Activated CD8-positive, alpha-beta memory T cell treated with anti-CD3 and anti-CD28 coated beads for 4 hours (primary cell): Measurements from ENCODE around the gene PDGFRA.

ENCODE experiments used
- DNase-seq, 2 donors: peaks; one replicate each; pipeline ENCODE4 v3.0.0-alpha.2; 2020; ENCODE audit warnings: low read depth in 2 of 2

Gene PDGFRA

DNA sequence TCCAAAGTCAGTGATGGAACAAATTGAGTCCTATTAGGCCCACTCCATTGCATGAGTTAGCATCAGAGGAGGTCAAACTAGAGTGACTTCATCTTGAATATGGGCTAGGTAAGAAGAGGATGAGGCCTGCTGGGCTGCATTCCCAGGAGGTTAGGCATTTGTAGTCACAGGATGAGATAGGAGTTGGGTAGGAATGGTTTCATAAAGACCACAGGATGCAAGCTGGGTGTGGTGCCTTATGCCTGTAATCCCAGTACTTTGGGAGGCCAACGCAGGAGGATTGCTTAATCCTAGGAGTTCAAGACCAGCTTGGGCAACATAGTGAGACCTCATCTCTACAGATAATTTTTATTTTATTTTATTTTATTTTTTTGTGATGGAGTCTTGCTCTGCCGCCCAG is 26.8 kb downstream of the PDGFRA start:
- DNase-seq, result no peak

DNA sequence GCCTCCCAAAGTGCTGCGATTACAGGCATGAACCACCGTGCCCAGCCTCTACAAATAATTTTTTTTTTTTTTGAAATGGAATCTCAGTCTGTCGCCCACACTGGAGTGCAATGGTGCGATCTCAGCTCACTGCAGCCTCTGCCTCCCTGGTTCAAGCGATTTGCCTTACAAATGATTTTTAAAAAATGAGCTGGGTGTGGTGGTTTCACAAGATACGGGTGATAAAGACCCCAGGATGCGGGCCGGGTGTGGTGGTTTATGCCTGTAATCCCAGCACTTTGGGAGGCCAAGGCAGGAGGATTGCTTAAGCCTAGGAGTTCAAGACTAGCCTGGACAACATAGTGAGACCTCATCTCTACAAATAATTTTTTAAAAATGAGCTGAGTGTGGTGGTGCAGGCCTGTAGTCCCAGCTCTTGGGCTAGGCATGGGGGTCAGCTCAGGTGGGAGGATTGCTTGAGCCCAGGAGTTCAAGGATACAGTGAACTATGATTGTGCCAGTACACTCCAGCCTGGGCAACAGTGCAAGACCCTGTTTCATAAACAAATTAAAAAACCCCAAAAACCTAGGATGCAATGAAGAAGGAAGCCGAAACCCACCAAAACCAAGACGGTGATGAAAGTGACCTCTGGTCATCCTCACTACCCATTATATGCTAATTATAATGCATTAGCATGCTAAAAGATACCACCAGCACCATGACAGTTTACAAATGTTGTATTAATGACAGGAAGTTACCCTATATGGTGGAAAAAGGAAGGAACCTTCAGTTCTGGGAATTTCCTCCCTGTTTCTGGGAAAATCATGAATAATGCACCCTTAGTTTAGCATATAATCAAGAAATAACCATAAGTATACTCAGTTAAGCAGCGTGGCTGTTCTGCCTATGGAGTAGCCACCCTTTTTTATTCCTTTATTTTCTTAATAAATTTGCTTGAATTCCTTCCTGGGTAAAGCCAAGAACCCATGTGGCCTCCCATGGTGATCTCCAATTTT is 27.7 kb downstream of the PDGFRA start:
- DNase-seq, result no peak

DNA sequence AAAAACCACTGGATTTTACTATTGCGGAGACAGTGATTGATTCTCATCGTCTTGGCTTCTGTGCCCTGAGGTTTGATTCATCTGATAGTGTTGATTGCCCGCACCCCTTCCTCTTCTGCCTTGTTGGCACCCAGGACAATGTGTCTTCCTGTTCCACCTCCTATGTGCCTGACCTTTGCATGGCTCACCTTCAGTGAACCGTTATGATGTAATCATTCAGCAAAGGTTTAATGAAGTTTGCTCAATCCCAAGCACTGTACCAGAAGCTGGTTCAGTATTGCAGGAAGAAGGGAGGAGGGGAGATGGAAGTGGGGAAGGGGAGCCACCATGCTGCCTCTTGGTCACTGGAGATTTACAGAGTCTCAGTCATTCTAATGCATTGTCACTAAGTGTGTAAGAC is 36.3 kb downstream of the PDGFRA start:
- no peak for DNase-seq

DNA sequence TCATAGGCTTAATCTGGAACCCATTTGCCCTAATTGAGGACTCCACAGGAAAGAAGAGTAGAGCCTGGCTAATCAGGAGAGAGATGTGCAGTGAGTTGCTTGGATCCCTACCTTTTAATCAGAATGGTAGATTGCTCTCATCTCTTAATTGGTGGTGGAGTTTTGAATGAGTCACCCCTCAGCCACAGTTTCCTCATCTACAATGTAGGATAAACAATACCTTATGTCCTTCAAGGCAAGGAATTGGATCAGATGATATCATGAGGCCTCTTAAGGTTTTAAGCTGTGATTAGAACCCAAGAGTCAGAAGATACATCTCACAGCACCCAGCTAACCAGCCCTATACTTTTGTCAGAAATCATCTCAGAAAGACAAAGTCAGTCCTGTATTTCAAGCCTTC is 39.1 kb downstream of the PDGFRA start:
- no peak for DNase-seq

DNA sequence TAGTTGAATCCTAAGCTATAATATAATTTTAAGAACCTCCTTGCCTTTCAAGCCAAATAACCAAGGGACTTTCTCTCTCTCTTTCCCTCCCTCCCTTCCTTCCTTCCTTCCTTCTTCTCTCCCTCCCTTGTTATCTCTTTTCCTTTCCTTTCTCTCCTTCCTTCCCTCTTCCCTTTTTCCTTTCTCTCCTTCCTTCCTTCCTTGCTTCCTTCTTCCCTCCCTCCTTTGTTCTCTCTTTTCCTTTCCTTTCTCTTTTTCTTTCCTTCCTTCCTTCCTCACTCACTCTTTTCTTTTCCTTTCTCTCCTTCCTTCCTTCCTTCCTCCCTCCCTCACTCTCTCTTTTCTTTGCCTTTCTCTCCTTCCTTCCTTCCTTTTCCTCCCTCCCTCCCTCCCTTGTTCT is 42.4 kb downstream of the PDGFRA start:
- DNase-seq, result no peak

DNA sequence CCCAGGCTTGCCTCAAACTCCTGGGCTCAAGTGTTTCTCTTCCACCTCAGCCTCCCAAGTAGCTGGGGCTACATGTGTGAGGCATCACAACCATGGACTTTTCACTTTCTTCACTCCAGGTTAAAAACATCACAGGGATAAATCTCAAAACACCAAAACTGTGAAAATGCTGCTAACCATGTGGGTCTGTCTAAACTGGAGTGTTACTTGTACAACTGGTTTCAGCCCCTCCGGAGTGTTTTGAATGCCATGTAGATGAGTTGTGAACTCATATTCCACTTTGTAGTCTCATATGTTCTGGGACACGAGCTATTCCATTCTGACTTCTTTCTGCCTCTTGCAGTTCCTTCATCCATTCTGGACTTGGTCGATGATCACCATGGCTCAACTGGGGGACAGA is 43.0 kb downstream of the PDGFRA start:
- DNase-seq, result no peak

DNA sequence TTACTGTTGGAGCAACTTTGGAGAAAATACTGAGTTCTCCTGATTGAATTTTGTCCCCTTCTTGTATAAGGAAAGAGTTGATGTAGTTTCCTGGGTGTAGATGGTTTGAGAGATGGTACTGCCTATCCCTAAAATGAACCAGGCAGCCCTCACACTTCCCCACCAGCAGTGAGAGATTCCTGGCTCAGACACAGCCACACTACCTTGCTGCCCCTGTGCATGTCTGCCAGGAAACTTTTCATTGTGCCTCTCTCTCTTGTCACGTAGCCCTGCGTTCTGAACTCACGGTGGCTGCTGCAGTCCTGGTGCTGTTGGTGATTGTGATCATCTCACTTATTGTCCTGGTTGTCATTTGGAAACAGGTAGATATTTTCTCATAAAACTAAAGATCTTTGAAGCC is 45.2 kb downstream of the PDGFRA start:
- DNase-seq, result no peak

DNA sequence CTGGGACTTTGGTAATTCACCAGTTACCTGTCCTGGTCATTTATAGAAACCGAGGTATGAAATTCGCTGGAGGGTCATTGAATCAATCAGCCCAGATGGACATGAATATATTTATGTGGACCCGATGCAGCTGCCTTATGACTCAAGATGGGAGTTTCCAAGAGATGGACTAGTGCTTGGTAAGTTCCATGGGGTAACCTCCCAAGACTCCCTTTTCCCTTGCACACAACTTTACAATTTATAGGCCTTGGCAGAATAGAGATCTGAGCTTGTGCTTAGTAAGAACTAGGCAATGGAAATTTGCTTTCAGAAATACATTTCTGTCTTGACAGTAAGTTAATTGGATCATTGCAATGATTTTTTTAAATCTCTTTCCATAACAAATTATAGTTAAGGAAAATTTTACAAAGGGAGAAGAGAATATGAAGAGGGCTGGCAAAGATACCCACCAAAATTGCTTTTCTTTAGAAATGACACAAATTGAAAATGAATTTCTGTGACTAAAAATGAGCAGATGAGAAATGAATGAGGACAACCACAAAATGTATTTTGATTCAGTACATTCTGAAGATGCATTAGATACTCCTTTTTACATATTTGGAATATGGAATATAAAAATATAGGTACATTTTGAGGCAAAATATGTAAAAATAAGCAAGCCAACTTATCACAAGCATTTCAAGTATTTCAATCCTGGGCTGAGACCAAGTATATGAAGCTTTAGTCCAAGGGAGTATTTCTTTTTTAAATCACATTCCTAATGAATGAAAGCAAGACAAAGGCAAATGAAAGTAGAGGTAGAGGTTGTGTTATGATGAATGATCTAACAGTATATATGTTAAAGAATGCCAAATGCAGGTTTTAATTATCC is 45.9 kb downstream of the PDGFRA start:
- DNase-seq, result no peak

DNA sequence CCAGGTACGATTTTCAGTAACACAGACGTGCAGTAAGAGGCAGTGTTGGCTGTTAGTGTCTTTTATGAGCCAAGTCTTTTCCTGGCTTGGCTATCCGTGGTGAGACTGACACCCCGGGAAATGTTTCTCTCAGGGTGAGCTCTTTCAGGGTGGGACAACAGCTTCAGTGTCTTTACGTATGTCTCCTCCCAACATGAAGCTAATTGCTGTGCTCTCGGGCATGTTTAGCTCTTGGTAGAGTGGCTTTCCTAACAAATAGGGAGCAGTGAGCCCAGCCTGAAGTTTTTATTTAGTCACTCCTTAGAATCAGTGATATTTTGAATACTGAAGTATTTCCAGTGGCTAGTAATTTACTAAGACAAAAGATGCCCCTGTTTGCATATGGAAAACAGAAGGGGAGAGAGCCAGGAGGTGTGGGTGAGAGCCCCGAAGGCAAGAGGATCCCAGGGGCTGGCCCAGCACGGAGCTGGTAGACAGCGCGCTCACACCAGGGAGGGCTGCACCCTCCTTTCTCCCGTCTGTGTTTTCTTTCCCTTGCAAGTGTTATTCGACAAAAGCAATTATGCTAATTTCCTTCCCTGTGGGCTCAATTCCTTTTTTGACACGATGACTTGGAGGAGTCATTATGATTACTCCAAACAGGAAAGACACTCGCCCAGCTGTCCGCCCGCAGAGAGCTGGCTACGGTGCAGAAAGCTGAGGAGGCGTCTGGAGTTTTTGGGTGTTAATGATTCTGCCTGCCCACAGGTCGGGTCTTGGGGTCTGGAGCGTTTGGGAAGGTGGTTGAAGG is 47.7 kb downstream of the PDGFRA start:
- no peak for DNase-seq

DNA sequence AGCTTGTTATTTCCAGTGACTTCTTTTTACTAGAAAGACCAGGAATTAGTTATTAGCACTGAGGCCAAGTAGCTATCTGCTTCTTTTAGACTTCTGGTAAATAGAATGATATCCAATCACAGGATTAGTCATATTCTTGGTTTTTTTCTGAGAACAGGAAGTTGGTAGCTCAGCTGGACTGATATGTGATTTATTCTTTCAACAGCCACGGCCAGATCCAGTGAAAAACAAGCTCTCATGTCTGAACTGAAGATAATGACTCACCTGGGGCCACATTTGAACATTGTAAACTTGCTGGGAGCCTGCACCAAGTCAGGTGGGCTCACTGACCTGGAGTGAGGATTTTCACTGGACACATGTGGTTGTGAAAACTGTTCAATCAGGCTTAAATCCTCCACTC is 48.6 kb downstream of the PDGFRA start:
- no peak for DNase-seq

DNA sequence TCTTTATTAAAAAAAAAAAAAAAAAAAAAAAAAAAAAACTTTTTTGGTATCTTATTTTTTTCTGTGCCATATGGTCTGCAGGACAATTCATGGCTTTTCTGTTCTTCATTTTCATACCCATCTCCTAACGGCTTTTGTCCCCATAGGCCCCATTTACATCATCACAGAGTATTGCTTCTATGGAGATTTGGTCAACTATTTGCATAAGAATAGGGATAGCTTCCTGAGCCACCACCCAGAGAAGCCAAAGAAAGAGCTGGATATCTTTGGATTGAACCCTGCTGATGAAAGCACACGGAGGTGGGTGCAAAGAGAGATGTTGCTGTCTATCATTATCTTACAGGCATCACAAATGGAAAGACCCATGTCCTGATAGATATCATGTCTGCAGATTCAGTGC is 49.1 kb downstream of the PDGFRA start:
- no peak for DNase-seq

DNA sequence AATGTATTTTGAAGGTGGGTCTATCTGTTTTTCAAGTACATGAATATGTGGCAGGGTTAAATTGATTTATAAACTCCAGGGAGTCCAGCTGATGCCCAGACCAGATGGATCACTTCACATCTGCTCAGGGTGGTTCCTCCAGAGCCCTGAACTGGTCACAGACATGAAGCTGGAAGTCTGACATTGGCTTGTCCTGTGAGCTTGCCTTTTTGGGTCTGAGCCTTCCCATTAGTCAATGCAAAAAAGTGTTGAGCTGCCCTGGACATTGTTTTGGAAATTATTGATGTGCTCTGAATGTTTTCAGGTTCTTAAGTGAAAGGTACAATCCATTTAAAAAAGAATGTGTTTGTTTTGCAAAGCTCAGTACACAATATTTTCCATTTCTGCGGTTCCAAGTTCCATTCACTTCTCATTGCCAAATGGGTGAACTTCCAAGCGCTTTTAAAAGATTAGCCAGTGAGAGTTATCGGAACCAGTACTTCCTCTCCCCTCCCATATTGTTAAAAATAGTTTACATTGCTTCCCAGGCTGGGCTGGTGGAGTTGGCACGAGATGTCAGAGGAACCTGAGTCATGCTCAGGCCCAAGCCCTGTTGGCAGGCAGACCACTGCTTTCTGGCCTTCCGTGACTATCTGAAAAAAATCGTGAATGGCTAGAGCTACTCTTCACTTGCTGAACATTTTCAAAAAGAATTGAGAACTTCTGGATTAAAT is 52.1 kb downstream of the PDGFRA start:
- no peak for DNase-seq

DNA sequence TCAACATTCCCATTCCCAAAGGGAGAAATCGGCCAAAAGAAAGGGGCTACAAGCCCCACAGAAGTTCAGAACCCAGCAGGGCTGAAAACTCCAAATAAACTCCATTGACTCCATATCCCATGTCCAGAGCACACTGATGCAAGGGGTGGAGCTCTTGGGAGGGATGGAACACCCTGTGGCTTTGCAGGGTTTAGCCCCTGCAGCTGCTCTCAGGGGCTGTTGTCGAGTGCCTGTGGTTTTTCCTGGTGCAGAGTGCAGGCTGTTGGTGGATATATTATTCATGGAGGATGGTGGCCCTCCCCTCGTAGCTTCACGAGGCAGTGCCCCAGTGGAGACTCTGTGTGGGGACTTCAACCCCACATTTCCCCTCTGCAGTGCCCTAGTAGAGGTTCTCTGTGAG is 53.7 kb downstream of the PDGFRA start:
- DNase-seq, result no peak

DNA sequence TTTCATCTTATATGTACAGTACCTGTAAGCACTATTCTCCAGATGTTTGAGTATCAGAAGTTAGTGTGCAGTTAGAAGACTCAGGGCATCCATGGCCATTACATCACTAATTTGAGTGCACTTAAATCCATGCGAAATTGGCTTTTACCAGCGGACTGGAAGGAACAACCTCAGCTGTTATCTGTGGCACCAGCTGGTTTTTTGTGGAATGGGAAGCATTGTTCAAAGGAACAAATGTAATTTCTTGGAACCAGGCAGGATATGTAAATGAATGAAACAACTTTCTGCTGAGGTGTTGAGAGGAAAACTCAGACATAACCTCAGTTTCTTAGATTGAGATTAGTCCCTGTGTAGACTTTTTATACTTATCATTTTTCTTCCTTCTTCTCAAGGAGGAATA is 60.2 kb downstream of the PDGFRA start:
- no peak for DNase-seq

DNA sequence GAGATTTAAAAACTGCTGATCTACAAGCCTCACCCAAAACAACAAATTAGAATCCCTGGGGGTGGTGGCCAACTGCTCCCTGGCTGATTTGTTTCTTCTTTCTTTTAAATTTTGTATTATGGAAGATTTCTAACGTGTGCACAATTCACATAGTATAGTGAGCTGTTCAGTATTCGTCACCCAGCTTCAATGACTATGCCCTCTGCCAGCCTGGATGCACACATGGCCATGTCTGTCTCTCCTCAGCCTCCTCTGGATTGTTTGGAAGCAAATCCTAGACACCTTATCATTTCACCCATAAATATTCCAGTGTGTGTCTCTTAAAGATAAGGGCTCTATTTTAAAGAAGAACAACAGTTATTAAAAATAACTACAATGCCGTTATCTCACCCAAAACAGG is 61.9 kb downstream of the PDGFRA start:
- DNase-seq, result no peak

DNA sequence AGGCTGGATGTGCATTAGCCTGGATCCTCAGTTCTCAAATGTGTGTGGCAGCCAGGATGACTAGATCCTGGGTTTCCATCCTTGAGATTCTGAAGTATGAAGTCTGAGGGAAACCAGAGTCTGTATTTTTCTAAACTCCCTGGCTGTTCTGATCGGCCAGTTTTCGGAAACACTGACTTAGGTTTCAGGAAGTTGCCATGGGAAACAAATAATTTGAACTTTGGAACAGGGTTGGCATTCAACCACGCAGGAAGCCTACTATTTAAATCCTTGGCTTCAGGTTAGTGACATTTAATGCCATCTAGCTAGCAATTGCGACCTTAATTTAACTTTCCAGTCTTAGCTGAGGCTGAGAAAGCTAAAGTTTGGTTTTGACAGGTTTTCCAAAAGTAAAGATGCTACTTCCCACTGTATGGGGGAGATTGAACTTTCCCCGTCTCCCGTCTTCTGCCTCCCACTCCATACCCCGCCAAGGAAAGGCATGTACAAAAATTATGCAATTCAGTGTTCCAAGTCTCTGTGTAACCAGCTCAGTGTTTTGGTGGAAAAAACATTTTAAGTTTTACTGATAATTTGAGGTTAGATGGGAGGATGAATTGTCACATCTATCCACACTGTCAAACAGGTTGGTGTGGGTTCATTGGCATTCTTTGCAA is 67.6 kb downstream of the PDGFRA start:
- DNase-seq, result no peak

DNA sequence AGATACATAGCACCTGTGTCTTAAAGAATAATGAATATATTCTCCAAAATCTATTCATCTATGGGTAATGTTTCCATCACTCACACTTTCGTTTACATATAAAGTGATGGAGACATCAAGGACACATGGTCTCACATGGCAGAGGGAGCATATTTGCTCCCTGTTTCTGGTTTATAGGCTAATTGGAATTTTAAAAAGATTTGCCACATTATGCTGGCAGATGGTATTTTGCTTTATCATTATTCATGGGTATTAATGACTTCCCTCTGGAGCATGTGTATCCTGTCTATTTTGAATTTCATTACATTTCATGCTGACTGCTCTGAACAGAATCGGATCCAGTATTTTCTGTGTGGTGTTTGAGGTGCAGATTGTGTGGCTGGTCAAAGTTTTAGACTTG is 79.0 kb downstream of the PDGFRA start:
- no peak for DNase-seq

DNA sequence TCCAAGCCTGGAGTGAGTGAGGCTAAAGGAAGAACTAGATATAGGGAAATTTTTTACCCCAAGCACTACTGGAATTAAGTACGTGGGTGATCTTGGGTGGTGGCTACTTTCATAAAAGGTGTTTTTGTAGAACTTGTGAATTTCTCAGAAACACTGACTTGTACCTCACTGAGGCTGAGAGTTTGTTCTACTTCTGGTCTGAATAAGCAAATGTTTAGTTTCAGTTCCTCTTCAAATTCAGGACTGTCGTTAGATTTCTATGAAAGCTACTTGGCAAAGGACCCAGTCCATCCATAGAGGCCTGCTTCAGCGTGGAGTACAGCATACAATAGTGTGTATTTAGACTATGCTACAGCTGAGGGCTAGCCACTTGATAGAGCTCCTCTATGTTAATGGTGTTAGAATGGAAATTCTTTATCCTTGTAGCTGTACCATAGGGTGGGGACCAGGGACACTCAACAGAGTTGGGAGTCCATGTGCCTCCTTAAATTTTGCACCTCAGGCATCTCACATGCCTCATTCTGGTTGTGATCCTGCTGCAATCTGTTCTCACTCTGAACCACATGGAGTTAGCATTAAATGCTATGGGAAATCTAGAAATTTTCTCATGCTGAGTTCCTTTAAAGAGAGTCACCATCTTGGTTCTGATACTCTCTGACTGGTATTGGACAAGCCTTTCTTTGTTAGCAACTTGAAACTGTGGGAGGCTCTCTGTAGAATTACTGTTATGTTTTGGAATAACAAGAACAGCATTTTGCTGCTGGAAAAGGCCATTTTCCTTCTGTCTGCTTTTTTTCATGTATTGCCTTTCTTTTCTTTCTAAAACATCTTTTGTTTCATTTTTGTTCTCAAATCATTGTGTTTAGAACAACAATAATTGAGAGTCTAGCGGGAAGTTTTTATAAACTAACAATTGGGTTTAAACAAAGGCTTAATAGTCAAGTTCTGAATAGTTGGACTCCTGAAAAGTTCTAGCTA is 86.8 kb downstream of the PDGFRA start:
- DNase-seq, result no peak

DNA sequence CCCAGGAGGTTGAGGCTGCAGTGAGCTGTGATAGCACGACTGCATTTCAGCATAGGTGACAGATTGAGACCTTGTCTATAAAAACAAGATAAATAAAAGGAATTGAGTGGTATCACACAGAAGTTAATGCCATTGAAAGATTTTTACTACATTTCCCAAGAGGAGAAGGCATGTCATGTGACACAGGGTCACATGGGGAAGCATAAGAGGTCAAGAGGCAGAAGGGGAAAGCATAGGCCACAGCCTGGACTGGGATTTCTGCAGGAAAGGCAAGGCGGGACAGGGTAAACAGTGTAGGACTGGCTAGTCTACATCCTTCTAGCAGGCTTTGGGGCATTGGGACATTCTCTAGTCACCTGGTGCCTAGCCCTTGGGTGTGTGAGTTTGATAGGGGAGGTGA is 88.6 kb downstream of the PDGFRA start:
- no peak for DNase-seq

DNA sequence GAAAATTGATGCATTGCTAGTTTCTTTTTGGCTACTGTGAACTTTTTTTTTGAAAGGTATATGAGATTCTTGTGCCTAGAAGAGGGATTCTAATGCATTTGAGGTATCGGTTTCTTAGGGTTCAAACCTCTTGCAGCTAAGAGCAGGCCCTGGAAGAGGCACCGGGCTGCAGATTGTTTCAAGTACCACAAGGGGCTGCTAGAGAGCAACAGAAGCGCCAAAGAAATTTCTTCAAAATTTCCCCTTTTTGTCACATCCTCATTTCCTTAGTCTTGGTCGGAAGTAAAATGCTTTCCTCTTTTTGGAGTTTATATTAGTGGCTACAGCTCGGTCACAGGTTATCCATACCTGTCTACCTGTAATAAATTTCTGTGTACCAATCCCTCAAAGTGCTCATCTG is 89.8 kb downstream of the PDGFRA start:
- DNase-seq, result no peak
